ENCODE measurements around the gene GIT1.

Gene GIT1

GRCh38 chr17:29571486-29571882 lies 18.0 kb downstream of the GIT1 start:
- H2AFZ ChIP-seq: no peak overlapping the region
- H3K9ac ChIP-seq: no peak overlapping the region
- peaks cover 8% of the 10 kb centered on the region for H3K4me1 ChIP-seq
- no peaks in the 10 kb centered on the region for H3K36me3 ChIP-seq (ENCODE audit: control insufficient read depth, insufficient read depth, low read length)
- no peaks in the 10 kb centered on the region for H3K27me3 ChIP-seq (ENCODE audit: control insufficient read depth, insufficient read depth, low read length)
- TF ChIP-seq, protein P1, sequence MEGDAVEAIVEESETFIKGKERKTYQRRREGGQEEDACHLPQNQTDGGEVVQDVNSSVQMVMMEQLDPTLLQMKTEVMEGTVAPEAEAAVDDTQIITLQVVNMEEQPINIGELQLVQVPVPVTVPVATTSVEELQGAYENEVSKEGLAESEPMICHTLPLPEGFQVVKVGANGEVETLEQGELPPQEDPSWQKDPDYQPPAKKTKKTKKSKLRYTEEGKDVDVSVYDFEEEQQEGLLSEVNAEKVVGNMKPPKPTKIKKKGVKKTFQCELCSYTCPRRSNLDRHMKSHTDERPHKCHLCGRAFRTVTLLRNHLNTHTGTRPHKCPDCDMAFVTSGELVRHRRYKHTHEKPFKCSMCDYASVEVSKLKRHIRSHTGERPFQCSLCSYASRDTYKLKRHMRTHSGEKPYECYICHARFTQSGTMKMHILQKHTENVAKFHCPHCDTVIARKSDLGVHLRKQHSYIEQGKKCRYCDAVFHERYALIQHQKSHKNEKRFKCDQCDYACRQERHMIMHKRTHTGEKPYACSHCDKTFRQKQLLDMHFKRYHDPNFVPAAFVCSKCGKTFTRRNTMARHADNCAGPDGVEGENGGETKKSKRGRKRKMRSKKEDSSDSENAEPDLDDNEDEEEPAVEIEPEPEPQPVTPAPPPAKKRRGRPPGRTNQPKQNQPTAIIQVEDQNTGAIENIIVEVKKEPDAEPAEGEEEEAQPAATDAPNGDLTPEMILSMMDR (IDR thresholded peaks at IDR 0.05): no peak
- no peaks in the 10 kb centered on the region for H3K9me3 ChIP-seq (ENCODE audit: control insufficient read depth, low read length)
- no peak overlapping the region for H3K4me3 ChIP-seq (ENCODE audit: low read depth, low read length)
- no peak overlapping the region for H3K27ac ChIP-seq
- no peaks in the 10 kb centered on the region for H3K79me2 ChIP-seq
- H3K4me2 ChIP-seq (ENCODE audit: low read length): no peak overlapping the region

DNA sequence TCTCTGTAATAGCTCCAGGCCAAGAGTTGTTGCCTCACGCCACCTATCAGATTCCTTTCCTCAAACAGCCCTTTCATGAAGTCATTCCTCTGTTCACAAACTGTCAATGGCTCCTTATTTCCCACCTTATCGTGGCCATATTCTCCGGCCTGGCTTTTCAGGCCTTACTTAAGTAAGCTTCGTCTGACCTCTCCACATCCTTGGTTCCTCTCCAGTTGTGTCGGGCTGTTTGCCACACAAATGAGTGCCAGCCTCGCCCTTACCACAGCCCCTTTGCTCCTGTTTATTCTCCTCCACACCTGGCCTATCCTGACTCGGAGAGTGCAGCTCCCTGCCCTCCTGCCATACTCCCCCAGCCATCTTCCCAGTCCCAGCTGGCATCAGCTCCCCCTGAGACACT lies 18.9 kb downstream of the GIT1 start:
- peaks cover 8% of the 10 kb centered on the region for H3K4me1 ChIP-seq
- H3K9me3 ChIP-seq (ENCODE audit: control insufficient read depth, low read length): no peaks in the 10 kb centered on the region
- no peak overlapping the region for H3K9ac ChIP-seq

GRCh38 chr17:29569245-29569950 lies 20.1 kb downstream of the GIT1 start:
- Histone ChIP-seq H3K79me2 (no peaks in the 10 kb centered on the region), H3K27ac (peak overlapping the region; percentile 77), H3K4me1 (peaks cover 8% of the 10 kb centered on the region), H3K4me3 (ENCODE audit: low read depth, low read length) (peak overlapping the region; percentile 60), H3K9ac (peak overlapping the region; percentile 53), H3K36me3 (ENCODE audit: control insufficient read depth, insufficient read depth, low read length) (no peaks in the 10 kb centered on the region), H3K9me3 (ENCODE audit: control insufficient read depth, low read length) (no peaks in the 10 kb centered on the region), H2AFZ (peak overlapping the region; percentile 97), H3K27me3 (ENCODE audit: control insufficient read depth, insufficient read depth, low read length) (no peaks in the 10 kb centered on the region), H3K4me2 (ENCODE audit: low read length) (peak overlapping the region; percentile 74)
- TF ChIP-seq, protein P1 (IDR thresholded peaks at IDR 0.05): no peak

More for the DNA sequence above, 18.9 kb downstream of the GIT1 start:
- H3K4me2 ChIP-seq (ENCODE audit: low read length): no peak overlapping the region
- TF ChIP-seq, protein P1 (IDR thresholded peaks at IDR 0.05): no peak
- no peaks in the 10 kb centered on the region for H3K27me3 ChIP-seq (ENCODE audit: control insufficient read depth, insufficient read depth, low read length)
- H2AFZ ChIP-seq: no peak overlapping the region
- H3K4me3 ChIP-seq (ENCODE audit: low read depth, low read length): no peak overlapping the region
- H3K27ac ChIP-seq: no peak overlapping the region
- no peaks in the 10 kb centered on the region for H3K36me3 ChIP-seq (ENCODE audit: control insufficient read depth, insufficient read depth, low read length)
- H3K79me2 ChIP-seq: no peaks in the 10 kb centered on the region

DNA sequence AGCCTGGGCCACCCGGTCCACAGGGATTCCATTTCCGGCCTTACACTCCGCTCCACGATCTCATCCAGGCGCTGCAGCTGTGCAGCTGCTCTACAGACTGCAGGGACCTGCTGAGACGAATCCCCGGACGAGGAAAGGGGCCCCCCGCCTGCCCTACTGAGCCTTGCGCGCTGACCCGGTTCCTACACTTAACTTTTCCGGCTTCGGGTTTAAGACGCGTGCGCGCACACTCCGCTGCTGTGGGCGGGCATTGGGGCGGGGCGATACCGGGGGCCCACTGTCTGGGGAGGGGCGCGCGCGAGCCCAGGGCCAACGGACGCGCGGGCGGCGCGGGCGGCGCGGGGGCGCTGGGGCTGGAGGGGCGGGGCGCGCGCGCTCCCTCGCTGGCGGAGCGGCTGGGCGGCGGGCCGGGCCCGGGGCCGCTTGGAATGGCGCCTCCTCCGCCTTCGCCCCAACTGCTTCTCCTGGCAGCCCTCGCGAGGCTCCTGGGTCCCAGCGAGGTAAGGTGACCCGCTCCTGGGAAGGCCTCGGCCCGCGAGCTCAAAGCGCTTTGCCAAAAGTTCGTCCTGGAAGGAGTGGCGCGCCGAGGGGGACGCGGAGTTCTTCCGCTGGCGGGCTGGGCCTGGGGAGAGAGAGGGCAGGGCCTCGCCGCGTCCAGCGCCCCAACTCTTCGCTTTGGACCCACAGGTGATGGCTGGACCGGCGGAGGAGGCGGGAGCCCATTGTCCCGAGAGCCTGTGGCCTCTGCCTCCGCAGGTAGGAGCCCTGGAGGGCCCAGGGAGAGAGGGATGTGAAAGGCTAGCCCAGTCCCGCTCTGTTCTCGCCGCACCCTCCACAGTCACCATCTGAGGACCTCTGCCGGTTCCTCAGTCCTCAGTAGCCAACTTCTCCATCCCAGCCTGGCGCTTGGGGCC lies 20.9 kb downstream of the GIT1 start, which contains the start of gene TP53I13:
TSS of gene TP53I13 (plus strand) at position 371 of the 914 bp plus-strand sequence. CDS start at position 429, 58 bp downstream.
- Histone ChIP-seq H3K9me3 (ENCODE audit: control insufficient read depth, low read length) (no peaks in the 10 kb centered on the region), H3K36me3 (ENCODE audit: control insufficient read depth, insufficient read depth, low read length) (no peaks in the 10 kb centered on the region), H2AFZ (peak within 1 kb of the TSS; percentile 97), H3K4me3 (ENCODE audit: low read depth, low read length) (peak within 1 kb of the TSS; percentile 63), H3K27ac (peak within 1 kb of the TSS; percentile 79), H3K4me1 (peaks cover 8% of the 10 kb centered on the region), H3K79me2 (no peaks in the 10 kb centered on the region), H3K9ac (peak within 1 kb of the TSS; percentile 53), H3K27me3 (ENCODE audit: control insufficient read depth, insufficient read depth, low read length) (no peaks in the 10 kb centered on the region), H3K4me2 (ENCODE audit: low read length) (peak within 1 kb of the TSS; percentile 86)
- TF ChIP-seq, protein P1 (IDR thresholded peaks at IDR 0.05): no peak
